Measurements from ENCODE around the gene FAM162A. TPM values are rescaled to one million over a fixed set of nuclear protein-coding genes. Genes with fewer than 3 reads are reported as not detected.
A peak's percentile ranks its signal among the peaks of the same experiment; 100 is the strongest.
"Not testable (repeated sequence)": the region's sequence is repeated elsewhere in the genome, so short reads cannot be mapped to it uniquely, and the experiment has no call there.

FAM162A gene
- total and polyA plus RNA-seq, 4 experiments from 2014 or later: 31.1 to 136 (median 64.7) TPM

DNA sequence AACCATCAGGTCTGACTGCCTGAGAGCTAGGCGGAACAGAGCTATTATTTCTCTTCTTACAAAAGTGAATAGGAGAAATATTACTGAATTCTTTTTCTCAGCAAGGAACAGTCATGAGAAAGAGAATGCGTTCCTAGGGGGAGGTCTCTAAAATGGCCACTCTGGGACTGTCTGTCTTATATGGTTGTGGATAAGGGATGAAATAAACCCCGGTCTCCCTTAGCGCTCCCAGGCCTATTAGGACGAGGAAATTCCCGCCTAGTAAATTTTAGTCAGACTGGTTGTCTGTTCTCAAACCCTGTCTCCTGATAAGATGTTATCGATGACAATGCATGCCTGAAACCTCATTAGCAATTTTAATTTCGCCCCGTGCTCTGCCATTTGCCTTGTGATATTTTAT is 52.0 kb downstream of the FAM162A start:
- Mint-ChIP-seq H3K36me3 (peaks cover 77 to 80% of the 10 kb centered on the region in 2 donors), H3K9me3 (peaks cover 3 to 18% (median 6%) of the 10 kb centered on the region in 8 donors), H3K27me3 (no peaks in the 10 kb centered on the region), H3K4me1 (peaks cover 0 to 2% (median 0%) of the 10 kb centered on the region in 4 donors), H3K27ac (peak overlapping the region in 1 of 7 donors; percentile 24), H3K4me3 (no peak overlapping the region)
- Histone ChIP-seq H3K9me3 (ENCODE audit: control insufficient read depth in 1 of 2, low read length in 2 of 2) (peaks cover 0 to 5% of the 10 kb centered on the region in 2 donors), H3K4me1 (ENCODE audit: insufficient read depth, low read length) (no peaks in the 10 kb centered on the region), H3K27me3 (ENCODE audit: insufficient read depth, low read length) (no peaks in the 10 kb centered on the region), H3K4me3 (ENCODE audit: low read length in 2 of 2) (no peak overlapping the region), H3K27ac (ENCODE audit: low read depth, low read length) (no peak overlapping the region), H3K36me3 (ENCODE audit: insufficient read depth, low read length) (peaks cover 40% of the 10 kb centered on the region)
- POLR2A ChIA-PET (ENCODE audit: partially characterized antibody): interaction anchor here (2.8 kb wide), 1 partner anchor 20 kb away, joined by 9 read pairs; the partner anchor contains the start of gene WDR5B
- DNase-seq: no peak
- intact Hi-C loops (cut with micrococcal nuclease): no loop called here
- CTCF ChIA-PET (ENCODE audit: partially characterized antibody): no interaction called here

DNA sequence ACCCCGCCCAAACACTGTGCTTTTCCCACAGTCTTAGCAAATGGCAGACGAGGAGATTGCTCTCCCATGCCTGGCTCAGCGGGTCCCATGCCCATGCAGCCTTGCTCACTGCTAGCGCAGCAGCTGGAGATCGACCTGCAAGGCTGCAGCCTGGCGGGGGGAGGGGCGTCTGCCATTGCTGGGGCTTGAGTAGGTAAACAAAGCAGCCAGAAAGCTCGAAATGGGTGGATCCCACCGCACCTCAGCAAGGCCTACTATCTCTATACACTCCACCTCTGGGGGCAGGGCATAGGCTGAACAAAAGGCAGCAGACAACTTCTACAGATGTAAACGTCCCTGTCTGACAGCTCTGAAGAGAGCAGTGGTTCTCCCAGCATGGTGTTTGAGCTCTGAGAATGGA is 59.1 kb downstream of the FAM162A start:
- no peak for DNase-seq
- Mint-ChIP-seq H3K27ac (peak overlapping the region in 1 of 7 donors; percentile 75), H3K4me3 (no peak overlapping the region), H3K36me3 (peaks cover 90 to 92% of the 10 kb centered on the region in 2 donors), H3K27me3 (no peaks in the 10 kb centered on the region), H3K4me1 (peaks cover 3 to 13% (median 7%) of the 10 kb centered on the region in 4 donors), H3K9me3 (peaks cover 0 to 17% (median 3%) of the 10 kb centered on the region in 8 donors)
- H3K4me3 ChIP-seq (ENCODE audit: low read length in 2 of 2): no peak overlapping the region
- no peaks in the 10 kb centered on the region for H3K27me3 ChIP-seq (ENCODE audit: insufficient read depth, low read length)
- no peaks in the 10 kb centered on the region for H3K9me3 ChIP-seq (ENCODE audit: control insufficient read depth in 1 of 2, low read length in 2 of 2)
- intact Hi-C loops (cut with micrococcal nuclease): no loop called here
- no peaks in the 10 kb centered on the region for H3K4me1 ChIP-seq (ENCODE audit: insufficient read depth, low read length)
- H3K36me3 ChIP-seq (ENCODE audit: insufficient read depth, low read length): peaks cover 33% of the 10 kb centered on the region
- ChIA-PET POLR2A (ENCODE audit: partially characterized antibody) (interaction anchor here (0.8 kb wide), 1 partner anchor 51 kb away, joined by 3 read pairs; no protein-coding TSS in a partner anchor), CTCF (ENCODE audit: partially characterized antibody) (no interaction called here)
- H3K27ac ChIP-seq (ENCODE audit: low read depth, low read length): no peak overlapping the region

DNA sequence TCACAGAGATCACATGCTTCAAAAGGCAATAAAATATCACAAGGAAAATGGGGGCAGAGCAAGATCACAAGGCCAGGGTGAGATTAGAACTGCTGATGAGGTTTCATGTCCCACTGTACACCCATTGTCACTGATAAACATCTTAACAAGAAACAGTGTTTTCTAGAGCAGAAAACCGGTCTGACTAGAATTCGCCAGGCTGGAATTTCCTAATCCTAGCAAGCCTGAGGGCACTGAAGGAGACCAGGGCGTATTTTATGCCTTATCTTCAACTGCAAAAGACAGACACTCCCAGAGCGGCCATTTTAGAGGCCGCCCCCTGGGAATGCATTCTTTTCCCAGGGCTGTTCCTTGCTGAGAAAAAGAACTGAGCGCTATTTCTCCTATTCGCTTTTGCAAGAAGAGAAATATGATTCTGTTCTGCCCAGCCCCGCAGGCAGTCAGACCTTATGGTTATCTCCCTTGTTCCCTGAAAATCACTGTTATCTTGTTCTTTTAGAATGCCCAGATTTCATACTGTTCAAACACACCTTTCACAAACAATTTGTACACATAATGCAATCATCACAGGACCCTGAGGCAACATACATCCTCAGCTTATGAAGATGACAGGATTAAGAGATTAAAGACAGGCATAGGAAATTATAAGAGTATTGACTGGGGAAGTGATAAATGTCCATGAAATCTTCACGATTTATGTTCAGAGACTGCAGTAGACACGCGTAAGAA is 59.9 kb downstream of the FAM162A start:
- peaks cover 3 to 14% (median 8%) of the 10 kb centered on the region in 4 donors for H3K4me1 Mint-ChIP-seq
- H3K27me3 Mint-ChIP-seq; DNase-seq; H3K27me3 ChIP-seq (ENCODE audit: insufficient read depth, low read length); POLR2A ChIA-PET (ENCODE audit: partially characterized antibody); H3K4me1 ChIP-seq (ENCODE audit: insufficient read depth, low read length); CTCF ChIA-PET (ENCODE audit: partially characterized antibody); H3K4me3 Mint-ChIP-seq; H3K4me3 ChIP-seq (ENCODE audit: low read length in 2 of 2); H3K9me3 ChIP-seq (ENCODE audit: control insufficient read depth in 1 of 2, low read length in 2 of 2); H3K27ac ChIP-seq (ENCODE audit: low read depth, low read length); intact Hi-C loops (cut with micrococcal nuclease): not testable (repeated sequence)
- H3K36me3 ChIP-seq (ENCODE audit: insufficient read depth, low read length): peaks cover 35% of the 10 kb centered on the region
- H3K27ac Mint-ChIP-seq: peak overlapping the region in 2 of 7 donors; percentile 23 to 75
- peaks cover 92 to 96% of the 10 kb centered on the region in 2 donors for H3K36me3 Mint-ChIP-seq
- peaks cover 0 to 21% (median 4%) of the 10 kb centered on the region in 8 donors for H3K9me3 Mint-ChIP-seq

DNA sequence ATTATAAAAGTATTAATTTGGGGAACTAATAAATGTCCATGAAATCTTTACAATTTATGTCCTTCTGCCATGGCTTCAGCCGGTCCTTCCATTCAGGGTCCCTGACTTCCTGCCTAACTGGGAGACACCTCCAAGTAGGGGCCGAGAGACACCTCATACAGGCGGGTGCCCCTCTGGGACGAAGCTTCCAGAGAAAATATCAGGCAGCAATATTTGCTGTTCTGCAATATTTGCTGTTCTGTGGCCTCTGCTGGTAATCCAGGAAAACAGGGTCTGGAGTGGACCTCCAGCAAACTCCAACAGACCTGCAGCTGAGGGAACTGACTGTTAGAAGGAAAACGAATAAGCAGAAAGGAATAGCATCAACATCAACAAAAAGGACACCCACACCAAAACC is 60.5 kb downstream of the FAM162A start:
- Mint-ChIP-seq H3K36me3 (peaks cover 94 to 99% of the 10 kb centered on the region in 2 donors), H3K9me3 (peaks cover 0 to 21% (median 4%) of the 10 kb centered on the region in 8 donors), H3K4me1 (peaks cover 5 to 15% (median 8%) of the 10 kb centered on the region in 4 donors)
- peaks cover 36% of the 10 kb centered on the region for H3K36me3 ChIP-seq (ENCODE audit: insufficient read depth, low read length)
- H3K27me3 ChIP-seq (ENCODE audit: insufficient read depth, low read length); POLR2A ChIA-PET (ENCODE audit: partially characterized antibody); intact Hi-C loops (cut with micrococcal nuclease); CTCF ChIA-PET (ENCODE audit: partially characterized antibody); H3K4me3 Mint-ChIP-seq; H3K27ac Mint-ChIP-seq; H3K27ac ChIP-seq (ENCODE audit: low read depth, low read length); H3K4me1 ChIP-seq (ENCODE audit: insufficient read depth, low read length); H3K4me3 ChIP-seq (ENCODE audit: low read length in 2 of 2); H3K9me3 ChIP-seq (ENCODE audit: control insufficient read depth in 1 of 2, low read length in 2 of 2); H3K27me3 Mint-ChIP-seq; DNase-seq: not testable (repeated sequence)

DNA sequence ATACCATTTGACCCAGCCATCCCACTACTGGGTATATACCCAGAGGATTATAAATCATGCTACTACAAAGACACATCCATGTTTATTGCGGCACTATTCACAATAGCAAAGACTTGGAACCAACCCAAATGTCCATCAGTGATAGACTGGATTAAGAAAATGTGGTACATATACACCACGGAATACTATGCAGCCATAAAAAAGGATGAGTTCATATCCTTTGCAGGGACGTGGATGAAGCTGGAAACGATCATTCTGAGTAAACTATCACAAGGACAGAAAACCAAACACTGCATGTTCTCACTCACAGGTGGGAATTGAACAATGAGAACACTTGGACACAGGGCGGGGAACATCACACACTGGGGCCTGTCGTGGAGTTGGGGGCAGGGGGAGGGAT is 64.2 kb downstream of the FAM162A start:
- H3K27ac ChIP-seq (ENCODE audit: low read depth, low read length); H3K9me3 ChIP-seq (ENCODE audit: control insufficient read depth in 1 of 2, low read length in 2 of 2); POLR2A ChIA-PET (ENCODE audit: partially characterized antibody); H3K4me1 ChIP-seq (ENCODE audit: insufficient read depth, low read length); H3K4me3 Mint-ChIP-seq; CTCF ChIA-PET (ENCODE audit: partially characterized antibody); intact Hi-C loops (cut with micrococcal nuclease); DNase-seq; H3K4me3 ChIP-seq (ENCODE audit: low read length in 2 of 2); H3K27me3 Mint-ChIP-seq; H3K27me3 ChIP-seq (ENCODE audit: insufficient read depth, low read length): not testable (repeated sequence)
- peak overlapping the region in 1 of 7 donors; percentile 15 for H3K27ac Mint-ChIP-seq
- H3K9me3 Mint-ChIP-seq: peaks cover 0 to 21% (median 3%) of the 10 kb centered on the region in 8 donors
- peaks cover 5 to 12% (median 8%) of the 10 kb centered on the region in 4 donors for H3K4me1 Mint-ChIP-seq
- H3K36me3 Mint-ChIP-seq: peaks cover 80 to 85% of the 10 kb centered on the region in 2 donors
- H3K36me3 ChIP-seq (ENCODE audit: insufficient read depth, low read length): peaks cover 14% of the 10 kb centered on the region

DNA sequence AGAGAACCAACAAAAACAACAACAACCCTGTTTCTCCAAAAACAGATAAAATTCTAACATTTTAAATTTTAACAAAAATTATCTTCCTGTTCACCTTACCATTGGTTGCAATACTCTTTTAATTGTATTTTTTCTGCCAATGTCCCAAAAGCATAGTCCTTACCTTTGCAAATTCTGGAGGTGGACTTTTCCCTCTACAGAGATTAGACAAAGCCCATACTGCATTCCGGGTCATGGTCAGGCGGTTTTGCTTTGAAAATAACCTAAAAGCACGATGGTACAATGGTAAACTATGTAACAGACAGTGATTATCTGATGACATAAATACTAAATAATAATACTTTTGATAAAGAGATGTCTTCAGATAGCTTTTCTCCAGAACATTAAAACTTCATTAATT is 67.4 kb downstream of the FAM162A start:
- ChIA-PET CTCF (ENCODE audit: partially characterized antibody) (interaction anchor here (0.8 to 1.0 kb wide), 2 partner anchors 9 to 36 kb away, joined by 3 read pairs; partner anchors contain the start of gene WDR5B), POLR2A (ENCODE audit: partially characterized antibody) (interaction anchor here (0.6 kb wide), 1 partner anchor 61 kb away, joined by 3 read pairs; no protein-coding TSS in a partner anchor)
- Mint-ChIP-seq H3K4me1 (peaks cover 5 to 9% (median 7%) of the 10 kb centered on the region in 4 donors), H3K4me3 (no peak overlapping the region), H3K9me3 (peaks cover 0 to 5% (median 0%) of the 10 kb centered on the region in 8 donors), H3K27me3 (no peaks in the 10 kb centered on the region), H3K27ac (no peak overlapping the region), H3K36me3 (peaks cover 66 to 73% of the 10 kb centered on the region in 2 donors)
- peaks cover 20% of the 10 kb centered on the region for H3K36me3 ChIP-seq (ENCODE audit: insufficient read depth, low read length)
- H3K4me1 ChIP-seq (ENCODE audit: insufficient read depth, low read length): no peaks in the 10 kb centered on the region
- no peaks in the 10 kb centered on the region for H3K27me3 ChIP-seq (ENCODE audit: insufficient read depth, low read length)
- H3K4me3 ChIP-seq (ENCODE audit: low read length in 2 of 2): no peak overlapping the region
- no peaks in the 10 kb centered on the region for H3K9me3 ChIP-seq (ENCODE audit: control insufficient read depth in 1 of 2, low read length in 2 of 2)
- no peak overlapping the region for H3K27ac ChIP-seq (ENCODE audit: low read depth, low read length)
- DNase-seq: no peak
- intact Hi-C loops (cut with micrococcal nuclease): no loop called here

DNA sequence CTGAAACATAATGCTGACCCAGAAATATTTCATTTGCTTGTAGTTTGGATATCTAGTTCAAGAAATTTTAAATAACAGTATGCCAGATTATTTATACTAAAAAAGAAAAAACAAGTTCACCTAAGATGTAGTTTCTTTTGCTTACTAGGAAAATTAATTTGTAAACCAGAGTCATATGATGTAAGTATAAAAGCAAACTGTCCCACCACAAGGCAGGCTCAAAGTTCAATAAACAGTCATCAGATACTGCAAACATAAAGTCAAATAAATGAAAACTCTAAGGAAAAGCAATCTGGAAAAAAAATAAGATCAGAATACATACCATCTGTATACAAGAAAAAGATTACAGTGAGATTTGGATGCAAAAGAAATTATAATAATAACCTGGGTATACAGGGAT is 72.1 kb downstream of the FAM162A start:
- intact Hi-C loops (cut with micrococcal nuclease): no loop called here
- no peaks in the 10 kb centered on the region for H3K4me1 ChIP-seq (ENCODE audit: insufficient read depth, low read length)
- no peak overlapping the region for H3K27ac ChIP-seq (ENCODE audit: low read depth, low read length)
- H3K27me3 Mint-ChIP-seq: no peaks in the 10 kb centered on the region
- ChIA-PET CTCF (ENCODE audit: partially characterized antibody) (no interaction called here), POLR2A (ENCODE audit: partially characterized antibody) (no interaction called here)
- peaks cover 45 to 67% of the 10 kb centered on the region in 2 donors for H3K36me3 Mint-ChIP-seq
- peaks cover 0 to 3% (median 1%) of the 10 kb centered on the region in 4 donors for H3K4me1 Mint-ChIP-seq
- DNase-seq: no peak
- peaks cover 38% of the 10 kb centered on the region for H3K36me3 ChIP-seq (ENCODE audit: insufficient read depth, low read length)
- no peaks in the 10 kb centered on the region for H3K9me3 ChIP-seq (ENCODE audit: control insufficient read depth in 1 of 2, low read length in 2 of 2)
- no peaks in the 10 kb centered on the region for H3K9me3 Mint-ChIP-seq
- H3K4me3 Mint-ChIP-seq: no peak overlapping the region
- H3K4me3 ChIP-seq (ENCODE audit: low read length in 2 of 2): no peak overlapping the region
- no peaks in the 10 kb centered on the region for H3K27me3 ChIP-seq (ENCODE audit: insufficient read depth, low read length)
- peak overlapping the region in 3 of 7 donors; percentile 52 to 78 (median 57) for H3K27ac Mint-ChIP-seq
